ENCODE results near the gene CHRFAM7A. TPM values are rescaled to one million over a fixed set of nuclear protein-coding genes. Genes with fewer than 3 reads are reported as not detected.
"Not testable (repeated sequence)": the region's sequence is repeated elsewhere in the genome, so short reads cannot be mapped to it uniquely, and the experiment has no call there.

CHRFAM7A gene
- not detected for total RNA-seq

DNA sequence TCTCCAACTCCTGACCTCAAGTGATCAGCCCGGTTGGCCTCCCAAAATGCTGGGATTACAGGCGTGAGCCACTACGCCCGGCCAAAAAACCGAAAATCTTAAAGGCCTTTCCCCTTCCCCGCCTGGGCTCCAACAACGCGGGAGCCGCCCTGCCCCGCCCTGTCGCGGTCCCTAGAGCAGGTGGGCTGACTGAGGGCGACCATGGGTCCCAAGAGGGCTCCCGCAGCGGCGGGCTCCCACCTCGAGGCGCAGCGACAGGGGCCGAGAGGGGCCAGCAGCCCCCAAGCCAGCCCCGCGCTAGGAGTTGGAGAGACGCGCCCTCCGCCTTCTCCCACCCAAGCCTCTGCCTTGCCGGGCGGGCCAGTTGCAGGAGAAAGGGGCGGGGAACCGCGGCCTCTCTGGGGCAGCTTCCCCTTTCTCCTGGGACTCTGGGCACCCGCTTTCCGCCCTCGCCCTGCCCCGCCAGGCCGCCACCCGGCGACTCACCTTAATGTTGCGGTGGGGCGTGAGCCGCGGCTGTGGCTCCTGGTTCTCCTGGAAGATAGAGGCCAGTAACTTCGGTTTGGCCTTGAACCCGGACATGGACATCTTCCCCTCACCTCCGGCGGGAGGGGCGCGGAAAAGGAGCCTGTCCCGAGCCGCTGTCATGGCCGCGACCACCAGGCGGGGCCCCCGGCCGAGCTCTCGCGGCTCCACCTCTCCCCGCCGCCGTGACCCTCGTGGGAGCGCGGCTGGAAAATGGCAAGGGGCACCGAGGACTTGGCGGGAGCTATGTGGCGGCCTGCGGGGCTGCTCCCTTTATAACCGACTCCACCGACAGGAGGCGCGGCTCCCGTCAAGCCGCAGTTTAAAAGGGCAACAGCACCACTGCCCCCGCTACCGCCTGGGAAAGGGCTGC lies at the start of gene CHRFAM7A:
TSS of gene CHRFAM7A (minus strand) at position 775 of the 898 bp plus-strand sequence. CDS start 10,189 bp downstream, outside the sequence.
- DNase-seq; H3K9me3 Mint-ChIP-seq; H3K36me3 Mint-ChIP-seq (ENCODE audit: low read depth); H3K27me3 Mint-ChIP-seq; H3K27ac Mint-ChIP-seq; POLR2A ChIA-PET; H3K4me1 Mint-ChIP-seq; CTCF ChIA-PET; H3K4me3 Mint-ChIP-seq: not testable (repeated sequence)

DNA sequence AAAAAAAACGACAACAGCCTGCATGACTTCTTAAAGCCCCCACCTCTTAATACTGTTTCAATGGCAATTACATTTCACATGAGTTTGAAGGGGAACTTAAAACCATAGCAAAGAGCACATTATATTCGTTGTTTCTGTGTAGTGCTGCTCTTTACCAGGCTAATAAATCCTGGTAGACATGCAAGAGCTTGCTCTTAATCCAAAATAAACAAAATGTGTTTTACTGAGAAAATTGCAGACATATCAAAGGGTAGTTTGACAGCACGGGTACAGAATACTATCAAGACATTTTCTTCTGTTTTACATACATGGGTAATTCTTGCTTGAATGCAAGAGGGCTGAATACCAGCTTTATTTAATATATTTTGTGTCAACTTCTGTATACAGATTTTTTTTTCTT lies 45.0 kb upstream of the CHRFAM7A start:
- H3K4me1 Mint-ChIP-seq; CTCF ChIA-PET; H3K4me3 Mint-ChIP-seq; POLR2A ChIA-PET; H3K27ac Mint-ChIP-seq; DNase-seq; H3K9me3 Mint-ChIP-seq; H3K36me3 Mint-ChIP-seq (ENCODE audit: low read depth); H3K27me3 Mint-ChIP-seq: not testable (repeated sequence)

DNA sequence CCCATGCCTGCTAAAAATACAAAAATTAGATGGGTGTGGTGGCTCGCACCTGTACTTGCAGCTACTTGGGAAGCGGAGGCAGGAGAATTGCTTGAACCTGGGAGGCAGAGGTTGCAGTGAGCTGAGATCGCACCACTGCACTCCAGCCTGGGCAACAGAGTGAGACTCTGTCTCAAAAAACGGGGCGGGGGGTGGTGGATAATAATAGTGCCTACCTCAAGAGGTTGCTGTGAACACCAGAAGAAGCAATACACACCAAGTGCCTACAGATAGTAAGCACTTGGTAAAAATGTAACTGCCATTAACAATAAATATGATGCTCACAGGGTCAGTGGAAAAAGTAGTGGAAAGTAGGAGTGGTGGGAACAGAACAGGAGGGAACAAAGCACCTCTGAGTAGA lies 42.5 kb upstream of the CHRFAM7A start:
- CTCF ChIA-PET; H3K27me3 Mint-ChIP-seq; H3K9me3 Mint-ChIP-seq; H3K4me3 Mint-ChIP-seq; H3K4me1 Mint-ChIP-seq; POLR2A ChIA-PET; H3K36me3 Mint-ChIP-seq (ENCODE audit: low read depth); DNase-seq; H3K27ac Mint-ChIP-seq: not testable (repeated sequence)

DNA sequence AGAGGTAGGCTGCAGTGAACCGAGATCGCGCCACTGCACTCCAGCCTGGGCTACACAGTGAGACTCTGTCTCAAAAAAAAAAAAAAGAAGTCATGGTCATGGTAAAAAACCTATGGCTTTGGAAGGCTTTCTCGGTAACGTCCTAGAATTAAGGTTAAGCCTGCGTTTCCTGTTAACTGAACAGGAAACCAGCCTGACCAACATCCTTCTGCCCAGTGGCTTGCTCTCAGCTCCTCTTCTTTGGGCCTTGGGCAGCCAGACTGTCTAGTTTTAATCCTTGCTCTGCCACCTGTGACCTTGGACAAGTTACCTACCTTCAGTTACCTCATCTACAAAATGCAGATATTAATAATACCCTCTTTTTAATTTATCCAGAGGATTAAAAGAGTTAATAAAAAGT lies 27.4 kb upstream of the CHRFAM7A start:
- POLR2A ChIA-PET, H3K27ac Mint-ChIP-seq, CTCF ChIA-PET: not testable (repeated sequence)

DNA sequence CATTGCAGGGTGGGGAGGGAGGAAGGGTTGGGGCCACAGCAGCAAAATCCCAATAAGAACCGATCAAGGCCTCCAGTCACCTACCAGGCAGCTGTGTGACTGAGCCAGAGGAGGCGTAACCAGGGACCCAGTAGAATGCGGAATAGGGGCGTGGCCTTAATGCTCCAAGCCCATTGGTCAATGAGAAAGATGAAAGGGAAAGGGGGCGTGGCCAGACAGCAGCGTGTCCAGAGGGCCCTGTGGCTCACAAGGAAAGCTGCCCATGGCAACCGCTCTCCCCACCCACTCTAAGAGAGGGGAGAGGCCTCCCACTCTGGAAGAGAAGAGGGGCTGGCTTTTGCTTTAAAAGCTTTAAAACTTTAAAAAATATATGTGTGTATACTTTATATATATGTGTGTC lies 20.8 kb upstream of the CHRFAM7A start, which contains the start of gene GOLGA8R:
TSS of gene GOLGA8R (minus strand) at position 101 of the 400 bp plus-strand sequence. CDS start at position 3, 98 bp downstream.
- POLR2A ChIA-PET; CTCF ChIA-PET; H3K4me1 Mint-ChIP-seq; H3K36me3 Mint-ChIP-seq (ENCODE audit: low read depth); H3K4me3 Mint-ChIP-seq; DNase-seq; H3K27ac Mint-ChIP-seq; H3K27me3 Mint-ChIP-seq; H3K9me3 Mint-ChIP-seq: not testable (repeated sequence)

More for the DNA sequence above, 27.4 kb upstream of the CHRFAM7A start:
- DNase-seq; H3K27me3 Mint-ChIP-seq; H3K4me1 Mint-ChIP-seq; H3K4me3 Mint-ChIP-seq; H3K9me3 Mint-ChIP-seq; H3K36me3 Mint-ChIP-seq (ENCODE audit: low read depth): not testable (repeated sequence)

DNA sequence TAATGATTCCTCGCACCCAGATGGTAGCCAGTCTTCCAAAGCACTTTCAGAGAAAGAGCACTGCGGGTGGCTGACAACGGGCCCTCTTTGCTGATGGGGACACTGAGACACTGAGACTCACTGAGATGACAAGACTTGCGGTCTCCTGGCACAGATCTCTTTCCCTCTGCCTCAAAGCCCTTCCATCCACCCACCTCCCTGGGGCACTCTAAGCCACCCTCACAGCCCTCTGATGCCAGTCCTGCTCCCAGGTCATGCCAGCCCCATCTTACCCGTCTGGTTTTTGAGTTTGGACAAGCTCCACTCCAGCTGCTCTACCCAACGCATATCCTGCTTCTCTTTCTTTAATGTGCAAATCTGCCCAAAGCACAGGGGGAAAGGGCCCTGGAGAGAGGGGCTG lies 14.3 kb upstream of the CHRFAM7A start:
- H3K36me3 Mint-ChIP-seq (ENCODE audit: low read depth); H3K27ac Mint-ChIP-seq; H3K9me3 Mint-ChIP-seq; CTCF ChIA-PET; DNase-seq; H3K4me1 Mint-ChIP-seq; H3K27me3 Mint-ChIP-seq; H3K4me3 Mint-ChIP-seq; POLR2A ChIA-PET: not testable (repeated sequence)

DNA sequence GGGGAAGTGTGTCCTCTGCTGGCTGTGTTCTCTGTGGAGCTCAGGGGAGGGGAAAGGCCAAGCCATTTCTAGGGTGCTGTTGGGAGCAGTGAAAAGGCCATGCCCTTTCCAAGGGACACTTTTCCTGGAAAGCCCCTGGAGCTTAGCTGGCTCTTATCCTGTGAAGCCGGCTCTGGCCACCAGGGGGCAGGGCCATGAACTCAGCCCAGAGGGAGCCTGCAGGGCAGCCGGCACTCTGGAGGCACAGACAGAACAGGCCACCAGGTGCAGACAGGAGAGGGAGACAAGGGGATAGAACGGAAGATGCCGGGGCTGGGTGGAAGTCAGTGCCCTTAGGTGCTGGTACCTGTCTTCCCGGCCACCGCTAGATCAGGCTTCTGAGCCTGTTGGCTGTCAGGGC lies 5.6 kb upstream of the CHRFAM7A start:
- H3K36me3 Mint-ChIP-seq (ENCODE audit: low read depth): not testable (repeated sequence)

DNA sequence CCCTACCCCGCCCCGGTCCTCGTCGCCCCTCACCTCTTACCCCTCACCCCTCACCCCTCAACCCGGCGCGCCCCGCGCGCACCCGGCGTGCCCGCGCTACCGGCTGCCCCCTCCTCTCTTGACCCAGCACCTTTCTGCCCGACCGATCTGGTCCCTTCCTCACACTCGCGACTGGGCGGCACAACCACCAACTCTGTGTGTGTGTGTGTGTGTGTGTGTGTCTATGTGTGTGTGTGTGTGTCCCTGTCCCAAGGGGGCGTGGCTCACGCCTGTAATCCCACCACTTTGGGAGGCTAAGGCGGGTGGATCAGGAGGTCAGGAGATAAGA lies 288 bp upstream of the CHRFAM7A start:
- H3K9me3 Mint-ChIP-seq; POLR2A ChIA-PET; DNase-seq; H3K36me3 Mint-ChIP-seq (ENCODE audit: low read depth); H3K4me1 Mint-ChIP-seq; H3K4me3 Mint-ChIP-seq; H3K27me3 Mint-ChIP-seq; H3K27ac Mint-ChIP-seq; CTCF ChIA-PET: not testable (repeated sequence)

More for the DNA sequence above, 5.6 kb upstream of the CHRFAM7A start:
- H3K4me1 Mint-ChIP-seq, POLR2A ChIA-PET, CTCF ChIA-PET, H3K27ac Mint-ChIP-seq, H3K27me3 Mint-ChIP-seq, H3K4me3 Mint-ChIP-seq, H3K9me3 Mint-ChIP-seq: not testable (repeated sequence)
- DNase-seq: peak; percentile 45

DNA sequence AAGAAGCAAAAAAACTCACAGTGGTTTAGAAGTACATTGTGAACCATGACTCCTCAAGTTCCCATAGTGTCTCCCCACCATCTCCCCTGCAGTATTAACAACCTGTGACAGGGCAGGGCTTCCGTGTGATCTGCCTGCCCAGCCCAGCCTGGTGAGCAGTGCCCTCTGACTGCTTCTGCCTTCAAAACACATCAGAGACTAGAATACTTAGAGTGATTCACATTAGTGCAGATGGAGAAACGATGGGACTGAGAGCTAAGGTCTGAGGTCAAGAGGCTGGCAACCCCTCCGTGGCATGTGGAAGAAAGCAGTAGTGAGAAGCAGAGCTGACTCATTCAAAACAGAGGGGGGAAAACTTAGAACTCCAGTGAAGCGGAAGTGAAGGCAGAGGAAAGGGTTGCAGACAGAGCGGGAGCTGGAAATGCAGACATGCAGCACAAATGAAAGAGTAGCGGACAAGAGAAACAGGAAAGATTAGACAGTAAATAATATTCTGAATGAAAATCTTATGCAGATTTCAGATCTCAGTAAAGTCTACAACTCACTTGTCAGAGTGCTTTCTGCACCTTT lies 6.9 kb downstream of the CHRFAM7A start:
- H3K36me3 Mint-ChIP-seq (ENCODE audit: low read depth); DNase-seq; POLR2A ChIA-PET; H3K9me3 Mint-ChIP-seq; H3K4me3 Mint-ChIP-seq; H3K27ac Mint-ChIP-seq; H3K27me3 Mint-ChIP-seq; CTCF ChIA-PET; H3K4me1 Mint-ChIP-seq: not testable (repeated sequence)

DNA sequence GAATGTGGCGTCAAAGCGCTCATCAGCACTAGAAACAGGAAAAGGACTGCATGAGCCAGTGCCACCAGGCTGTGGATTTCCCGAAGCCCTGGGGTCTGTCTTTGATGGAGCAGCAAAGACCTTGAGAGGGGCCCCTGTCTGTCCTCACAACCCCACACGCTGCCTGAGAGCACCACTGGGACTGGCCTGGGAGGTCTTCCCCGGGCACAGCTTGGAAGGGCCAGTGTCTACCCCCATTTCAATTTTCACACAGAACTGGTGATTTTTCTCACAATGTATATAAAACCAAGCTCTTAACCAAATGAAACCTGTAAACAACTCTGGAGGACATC lies 16.3 kb downstream of the CHRFAM7A start:
- H3K9me3 Mint-ChIP-seq; POLR2A ChIA-PET; H3K27me3 Mint-ChIP-seq; H3K36me3 Mint-ChIP-seq (ENCODE audit: low read depth); H3K4me3 Mint-ChIP-seq; CTCF ChIA-PET; DNase-seq; H3K27ac Mint-ChIP-seq; H3K4me1 Mint-ChIP-seq: not testable (repeated sequence)

DNA sequence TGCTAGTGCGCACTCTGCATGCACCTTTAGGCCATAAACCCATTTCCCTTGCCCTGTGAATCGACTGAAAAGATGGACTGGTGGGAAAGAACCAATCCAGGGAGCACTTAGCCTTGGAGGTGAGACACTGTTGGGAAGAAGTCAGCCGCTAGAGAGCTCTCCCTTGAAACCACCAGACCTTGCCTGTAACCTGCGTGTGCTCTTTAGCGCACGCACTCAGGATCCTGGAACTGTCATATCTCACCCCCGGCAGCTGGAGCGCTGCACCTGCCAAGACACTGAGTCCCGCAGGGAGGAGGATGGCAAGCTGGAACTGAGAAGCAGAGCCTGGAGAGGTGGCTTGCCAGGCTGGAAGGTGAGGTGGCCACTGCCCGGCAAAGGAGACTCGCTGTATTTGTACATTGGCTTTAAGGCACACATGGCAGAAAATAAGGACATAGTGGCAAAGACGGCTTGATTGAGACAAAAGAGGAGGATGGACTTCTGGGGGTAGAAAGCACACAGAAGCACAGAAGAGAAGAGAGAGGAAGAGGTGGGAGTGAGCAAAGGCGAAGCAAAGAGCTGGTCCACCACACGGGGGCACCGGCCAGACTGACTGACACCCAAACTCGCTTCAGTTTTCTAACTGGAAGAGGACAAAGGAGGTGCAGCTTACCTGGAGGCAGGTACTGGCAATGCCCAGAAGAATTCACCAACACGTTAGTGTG lies 16.8 kb downstream of the CHRFAM7A start:
- H3K36me3 Mint-ChIP-seq (ENCODE audit: low read depth); DNase-seq; H3K27me3 Mint-ChIP-seq; CTCF ChIA-PET; H3K9me3 Mint-ChIP-seq; H3K27ac Mint-ChIP-seq; H3K4me1 Mint-ChIP-seq; H3K4me3 Mint-ChIP-seq; POLR2A ChIA-PET: not testable (repeated sequence)

DNA sequence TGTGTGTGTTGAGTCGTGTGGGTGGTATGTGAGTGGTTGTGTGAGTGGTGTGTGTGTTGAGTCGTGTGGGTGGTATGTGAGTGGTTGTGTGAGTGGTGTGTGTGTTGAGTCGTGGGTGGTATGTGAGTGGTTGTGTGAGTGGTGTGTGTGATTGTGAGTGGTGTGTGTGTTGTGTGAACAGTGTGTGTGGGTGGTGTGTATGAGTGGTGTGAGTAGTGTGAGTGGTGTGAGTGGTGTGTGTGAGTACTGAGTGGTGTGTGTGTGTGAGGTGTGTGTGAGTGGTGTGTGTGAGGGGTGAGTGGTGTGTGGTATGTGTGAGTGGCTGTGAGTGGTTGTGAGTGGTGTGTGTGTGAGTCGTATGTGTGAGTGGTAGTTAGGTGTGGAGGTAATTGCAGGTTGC lies 17.5 kb downstream of the CHRFAM7A start:
- H3K27ac Mint-ChIP-seq; H3K4me1 Mint-ChIP-seq; DNase-seq; H3K4me3 Mint-ChIP-seq; H3K27me3 Mint-ChIP-seq; H3K36me3 Mint-ChIP-seq (ENCODE audit: low read depth); H3K9me3 Mint-ChIP-seq; POLR2A ChIA-PET; CTCF ChIA-PET: not testable (repeated sequence)

DNA sequence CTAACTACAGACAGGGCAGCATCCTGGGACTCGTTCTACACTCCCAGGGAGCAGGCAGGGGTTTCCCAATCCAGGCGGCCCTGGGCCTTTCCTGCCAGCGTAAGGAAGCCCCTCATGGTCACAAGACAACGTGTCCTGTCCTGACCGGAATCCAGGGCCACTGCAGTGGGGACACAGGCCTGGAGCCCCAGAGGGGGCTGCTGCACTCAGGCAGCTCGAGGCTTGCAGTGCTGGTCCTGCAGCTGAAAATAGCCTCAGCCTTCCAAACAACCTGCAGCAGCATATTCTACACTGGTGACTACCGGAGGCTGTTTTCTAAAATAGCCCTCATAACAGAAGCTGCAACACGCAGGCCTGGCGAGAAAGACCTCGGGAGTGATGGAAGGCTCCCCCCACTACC lies 18.5 kb downstream of the CHRFAM7A start:
- H3K4me1 Mint-ChIP-seq; H3K36me3 Mint-ChIP-seq (ENCODE audit: low read depth); H3K27me3 Mint-ChIP-seq; H3K27ac Mint-ChIP-seq; H3K9me3 Mint-ChIP-seq; DNase-seq; CTCF ChIA-PET; H3K4me3 Mint-ChIP-seq; POLR2A ChIA-PET: not testable (repeated sequence)

DNA sequence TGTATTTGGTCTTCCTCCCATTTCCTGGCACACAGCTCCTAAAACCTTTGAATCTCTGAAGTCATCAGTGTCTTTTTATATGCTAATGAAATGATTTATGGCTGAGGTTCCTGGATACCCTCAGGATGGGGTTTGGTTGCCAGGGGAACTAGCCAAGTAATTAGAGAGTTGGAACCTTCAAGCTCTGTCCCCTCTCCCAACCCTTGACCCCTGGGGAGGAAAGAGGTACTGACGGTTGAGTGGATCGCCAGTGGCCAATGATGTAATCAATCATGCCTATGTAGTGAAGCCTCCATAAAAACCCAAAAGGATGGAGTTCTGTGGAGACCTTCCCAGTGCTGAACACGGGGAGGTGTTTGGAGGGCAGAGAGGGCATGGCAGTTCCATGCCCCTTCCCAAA lies 25.1 kb downstream of the CHRFAM7A start:
- POLR2A ChIA-PET; CTCF ChIA-PET; H3K9me3 Mint-ChIP-seq; H3K27ac Mint-ChIP-seq; H3K4me1 Mint-ChIP-seq; DNase-seq; H3K27me3 Mint-ChIP-seq; H3K4me3 Mint-ChIP-seq; H3K36me3 Mint-ChIP-seq (ENCODE audit: low read depth): not testable (repeated sequence)

Measured in activated CD4-positive, alpha-beta T cell treated with anti-CD3 and anti-CD28 coated beads, Interleukin-2, amount 10 ng/mL, durations not matched to agents 7 days and 5 days (primary cell).